Measurements from ENCODE around the gene NAALADL1. TPM values are rescaled to one million over a fixed set of nuclear protein-coding genes. Genes with fewer than 3 reads are reported as not detected.

NAALADL1 gene
- total RNA-seq, 1 experiment from 2014 or later = not detected

- Histone ChIP-seq H3K4me2 (ENCODE audit: low read length) (no peak overlapping the region), H3K4me1 (ENCODE audit: control insufficient read depth in 1 of 2, insufficient read depth in 2 of 2, low read length in 2 of 2) (peaks cover 0 to 10% of the 10 kb centered on the region in 2 experiments; a peak in 3 of 4 replicates), H3K4me3 (replicated peaks in 1 of 2; ENCODE audit: low read depth in 1 of 2, low read length in 2 of 2) (no peak overlapping the region), H2AFZ (ENCODE audit: low read depth, low read length, poor library complexity, severe bottlenecking) (no peak overlapping the region), H3K9me2 (ENCODE audit: insufficient read depth) (no peaks in the 10 kb centered on the region), H3K9me3 (ENCODE audit: control insufficient read depth in 1 of 2, insufficient read depth in 1 of 2, low read depth in 1 of 2, low read length in 2 of 2) (no peaks in the 10 kb centered on the region), H3K36me3 (ENCODE audit: control insufficient read depth in 1 of 2, insufficient read depth in 2 of 2, low read length in 2 of 2) (no peaks in the 10 kb centered on the region), H4K20me1 (ENCODE audit: insufficient read depth) (no peaks in the 10 kb centered on the region), H3K27me3 (ENCODE audit: insufficient read depth, low read length) (no peaks in the 10 kb centered on the region), H3K27ac (ENCODE audit: low read depth, low read length) (no peak overlapping the region), H3K9ac (ENCODE audit: low read length) (no peak overlapping the region), H3K79me2 (ENCODE audit: insufficient read depth, low read length) (no peaks in the 10 kb centered on the region)
- no TSS peak for BruUV-seq (replicated peaks)
- TF ChIP-seq FOSL1 (IDR thresholded peaks at IDR 0.05; ENCODE audit: low read depth) (no peak), EGR1 (IDR thresholded peaks at IDR 0.05; ENCODE audit: low read depth) (no peak), RAD21 (IDR thresholded peaks at IDR 0.05; ENCODE audit: low read depth) (no peak), ZFX (IDR thresholded peaks at IDR 0.05) (no peak), EZH2 (IDR thresholded peaks at IDR 0.05) (no peak), SIN3A (IDR thresholded peaks at IDR 0.05; ENCODE audit: low read depth) (no peak), ZBTB33 (IDR thresholded peaks at IDR 0.05; ENCODE audit: extremely low read depth, insufficient replicate concordance, low read length) (no peak), ATF3 (IDR thresholded peaks at IDR 0.05) (no peak), SRF (IDR thresholded peaks at IDR 0.05; ENCODE audit: low read depth) (no peak), MAX (IDR thresholded peaks at IDR 0.05) (no peak), ELF1 (IDR thresholded peaks at IDR 0.05; ENCODE audit: borderline replicate concordance, low read depth) (no peak)
- CTCF ChIA-PET = no interaction called here
- intact Hi-C loops (cut with micrococcal nuclease) = no loop called here
- DNase-seq (ENCODE audit: low read depth, low spot score) (no peak), ATAC-seq (no peak)
- RAD21 ChIA-PET (ENCODE audit: low non-redundant PET in 1 of 2, low total read pairs in 2 of 2, uncharacterized antibody in 2 of 2, unreplicated experiment in 2 of 2) = no interaction called here
- POLR2A ChIA-PET = no interaction called here
These were observed 4.4 kb downstream of the NAALADL1 start for GRCh38 chr11:65053827-65054508.
